ENCODE data around the gene ANKMY1. TPM values are rescaled to one million over a fixed set of nuclear protein-coding genes. Genes with fewer than 3 reads are reported as not detected.

Gene ANKMY1
- polyA plus RNA-seq, 3 donors = 2.1 to 22.9 (median 2.9) TPM

GRCh38 chr2:240451108-240451611 is 106.6 kb downstream of the ANKMY1 start:
- no peak overlapping the region for H3K27ac Mint-ChIP-seq

GRCh38 chr2:240450532-240451107 is 107.2 kb downstream of the ANKMY1 start:
- no peaks in the 10 kb centered on the region for H3K4me1 Mint-ChIP-seq
- 77% methylated on average over 13 of the region's 16 CpGs for WGBS (ENCODE audit: insufficient coverage)
- intact Hi-C loops (cut with micrococcal nuclease) = no loop called here
- H3K4me3 Mint-ChIP-seq = peak overlapping the region in 1 of 2 donors; percentile 35
- H3K27ac Mint-ChIP-seq = no peak overlapping the region
- peaks cover 2 to 5% of the 10 kb centered on the region in 2 donors for H3K36me3 Mint-ChIP-seq
- Histone ChIP-seq H3K27ac (ENCODE audit: low read depth in 1 of 2, low read length in 2 of 2) (no peak overlapping the region), H3K4me2 (replicated peaks; ENCODE audit: extremely low read depth, low read length, poor library complexity, severe bottlenecking) (no peak overlapping the region), H3K4me1 (ENCODE audit: control insufficient read depth in 1 of 2, insufficient read depth in 2 of 2, low read length in 2 of 2) (no peaks in the 10 kb centered on the region), H3K9me3 (replicated peaks in 1 of 2; ENCODE audit: control insufficient read depth in 1 of 2, insufficient read depth in 1 of 2, low read length in 2 of 2) (peaks cover 0 to 13% of the 10 kb centered on the region in 2 donors), H3K4me3 (replicated peaks in 1 of 3; ENCODE audit: low read depth in 2 of 3, low read length in 3 of 3) (no peak overlapping the region), H3K9ac (ENCODE audit: insufficient read depth, low read length, poor library complexity, severe bottlenecking) (no peak overlapping the region), H4K20me1 (ENCODE audit: insufficient read depth, low read length) (no peaks in the 10 kb centered on the region), H3K27me3 (ENCODE audit: control insufficient read depth in 2 of 2, insufficient read depth in 2 of 2, low read length in 2 of 2) (peaks cover 22 to 48% of the 10 kb centered on the region in 2 donors), H3K36me3 (replicated peaks in 1 of 2; ENCODE audit: control insufficient read depth in 1 of 2, insufficient read depth in 2 of 2, low read length in 2 of 2) (no peaks in the 10 kb centered on the region), H2AFZ (ENCODE audit: insufficient read depth, low read depth, low read length, poor library complexity, severe bottlenecking) (no peak overlapping the region), H3K79me2 (ENCODE audit: insufficient read depth, low read length) (no peaks in the 10 kb centered on the region)
- DNase-seq = no peak
- no peak for TF ChIP-seq CTCF (IDR thresholded peaks at IDR 0.05)
- H3K9me3 Mint-ChIP-seq = peaks cover 0 to 19% (median 3%) of the 10 kb centered on the region in 7 donors
- H3K27me3 Mint-ChIP-seq (ENCODE audit: low read depth in 3 of 3) = peaks cover 41 to 67% (median 48%) of the 10 kb centered on the region in 3 donors

More at GRCh38 chr2:240451108-240451611, 106.6 kb downstream of the ANKMY1 start:
- peak overlapping the region in 1 of 2 donors; percentile 73 for H3K4me3 Mint-ChIP-seq
- H3K79me2 ChIP-seq (ENCODE audit: insufficient read depth, low read length) = no peaks in the 10 kb centered on the region
- H3K27me3 ChIP-seq (ENCODE audit: control insufficient read depth in 2 of 2, insufficient read depth in 2 of 2, low read length in 2 of 2) = peaks cover 23 to 50% of the 10 kb centered on the region in 2 donors
- no peaks in the 10 kb centered on the region for H3K4me1 ChIP-seq (ENCODE audit: control insufficient read depth in 1 of 2, insufficient read depth in 2 of 2, low read length in 2 of 2)
- intact Hi-C loops (cut with micrococcal nuclease) = no loop called here
- H3K36me3 ChIP-seq (replicated peaks in 1 of 2; ENCODE audit: control insufficient read depth in 1 of 2, insufficient read depth in 2 of 2, low read length in 2 of 2) = no peaks in the 10 kb centered on the region
- no peak overlapping the region for H3K27ac ChIP-seq (ENCODE audit: low read depth in 1 of 2, low read length in 2 of 2)
- H2AFZ ChIP-seq (ENCODE audit: insufficient read depth, low read depth, low read length, poor library complexity, severe bottlenecking) = no peak overlapping the region
- H3K4me3 ChIP-seq (replicated peaks in 1 of 3; ENCODE audit: low read depth in 2 of 3, low read length in 3 of 3) = no peak overlapping the region
- H3K27me3 Mint-ChIP-seq (ENCODE audit: low read depth in 3 of 3) = peaks cover 43 to 73% (median 50%) of the 10 kb centered on the region in 3 donors
- H3K36me3 Mint-ChIP-seq = peaks cover 2 to 5% of the 10 kb centered on the region in 2 donors
- H3K9ac ChIP-seq (ENCODE audit: insufficient read depth, low read length, poor library complexity, severe bottlenecking) = no peak overlapping the region
- no peaks in the 10 kb centered on the region for H3K4me1 Mint-ChIP-seq
- DNase-seq = no peak
- H3K4me2 ChIP-seq (replicated peaks; ENCODE audit: extremely low read depth, low read length, poor library complexity, severe bottlenecking) = no peak overlapping the region
- TF ChIP-seq CTCF (IDR thresholded peaks at IDR 0.05) = no peak
- H3K9me3 ChIP-seq (replicated peaks in 1 of 2; ENCODE audit: control insufficient read depth in 1 of 2, insufficient read depth in 1 of 2, low read length in 2 of 2) = peaks cover 0 to 13% of the 10 kb centered on the region in 2 donors
- H4K20me1 ChIP-seq (ENCODE audit: insufficient read depth, low read length) = no peaks in the 10 kb centered on the region
- H3K9me3 Mint-ChIP-seq = peaks cover 0 to 19% (median 3%) of the 10 kb centered on the region in 7 donors
- WGBS (ENCODE audit: insufficient coverage) = 95% methylated on average over 7 of the region's 13 CpGs

Data from CD14-positive monocyte (primary cell).